Stimulated activated naive CD4-positive, alpha-beta T cell treated with Interleukin-2 at 50 U/mL for 16 hours (primary cell): ENCODE results near the gene DCAF8.

Experiments
- DNase-seq: peaks from one replicate; lab custom pipeline; 2025; lab: John Stamatoyannopoulos, UW

DCAF8 gene

DNA sequence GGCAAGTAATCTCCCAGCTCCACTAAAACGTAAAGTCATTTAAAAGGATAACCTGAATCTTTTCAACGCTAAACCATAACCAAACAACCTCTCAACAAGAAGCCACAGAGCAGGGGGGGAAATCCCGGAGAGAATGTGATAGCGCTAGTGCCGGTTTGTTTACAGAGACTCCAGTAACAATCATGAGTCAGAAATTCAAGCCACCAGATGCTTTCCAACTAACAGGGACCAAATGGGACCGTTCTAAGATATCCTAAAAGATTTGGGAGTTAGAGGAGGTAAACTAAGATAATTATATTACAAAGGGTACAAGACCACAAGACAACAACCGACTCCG is 825 bp downstream of the DCAF8 start:
- DNase-seq = peak; percentile 81

DNA sequence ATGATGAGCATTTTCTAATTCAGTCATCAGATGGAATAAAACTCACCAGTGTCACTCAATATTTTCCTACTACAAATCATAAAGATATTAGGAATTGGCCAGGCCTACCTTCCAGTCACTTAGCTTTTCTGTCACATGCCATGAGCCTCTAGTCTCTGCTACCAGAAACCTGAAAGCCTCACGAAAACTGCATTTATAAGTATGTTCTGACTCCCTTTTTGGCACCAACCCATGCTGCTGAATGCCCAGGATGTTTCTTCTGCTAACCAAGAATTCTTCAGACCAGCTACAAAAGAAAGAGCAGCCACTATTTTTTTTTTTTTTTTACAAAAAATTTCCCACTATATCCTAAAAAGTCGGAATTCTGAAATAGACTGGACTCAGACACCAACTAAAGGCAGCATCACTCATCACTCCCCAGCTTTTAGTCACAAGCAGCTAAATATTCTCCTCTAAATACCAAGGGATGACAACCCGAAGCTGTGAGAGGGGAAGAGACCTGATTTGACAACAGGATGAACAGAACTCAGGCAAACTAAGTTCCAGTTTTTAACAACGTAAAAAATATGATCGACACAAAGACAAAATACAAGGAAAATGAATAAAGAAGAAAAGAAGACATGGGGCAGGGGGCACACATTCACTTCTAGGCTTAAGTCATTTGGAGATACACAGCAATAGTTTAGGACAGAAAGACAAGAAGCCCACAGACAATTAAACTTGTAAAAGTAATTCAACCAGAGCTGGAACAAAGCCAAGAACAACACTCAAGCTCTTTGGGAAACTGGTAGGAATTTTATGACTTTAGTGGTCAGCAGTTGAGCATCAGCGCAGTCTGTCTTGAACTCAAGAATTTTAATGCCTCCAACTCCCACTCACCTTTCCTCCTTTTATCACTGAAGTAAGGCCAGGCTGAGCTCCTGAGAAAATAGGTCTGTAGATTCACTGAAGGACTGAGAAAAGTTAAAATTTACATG is 1.7 kb downstream of the DCAF8 start:
- no peak for DNase-seq

DNA sequence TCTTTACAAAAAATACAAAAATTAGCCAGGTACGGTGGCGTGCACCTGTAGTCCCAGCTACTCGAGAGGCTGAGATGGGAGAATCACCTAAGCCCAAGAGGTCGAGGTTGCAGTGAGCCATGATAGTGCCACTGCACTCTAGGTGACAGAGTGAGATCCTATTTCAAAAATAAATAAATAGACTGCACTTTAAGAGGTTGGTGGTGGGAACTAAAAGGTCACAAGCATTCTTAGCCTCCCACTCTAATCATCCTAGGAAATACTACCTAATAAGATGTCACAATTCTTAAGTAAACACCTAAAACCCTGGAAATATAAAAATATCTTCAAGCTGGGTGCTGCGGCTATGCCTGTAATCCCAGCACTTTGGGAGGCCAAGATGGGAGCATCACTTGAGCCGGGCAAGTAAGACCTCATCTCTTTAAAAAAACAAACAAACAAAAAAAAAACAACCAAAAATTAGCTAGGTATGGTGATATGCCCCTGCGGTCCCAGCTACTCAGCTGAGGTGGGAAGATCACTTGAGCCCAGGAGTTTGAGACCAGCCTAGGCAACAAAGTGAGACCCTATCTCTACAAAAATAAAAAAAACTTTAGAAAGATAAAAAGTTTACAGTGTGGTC is 4.1 kb downstream of the DCAF8 start:
- no peak for DNase-seq

DNA sequence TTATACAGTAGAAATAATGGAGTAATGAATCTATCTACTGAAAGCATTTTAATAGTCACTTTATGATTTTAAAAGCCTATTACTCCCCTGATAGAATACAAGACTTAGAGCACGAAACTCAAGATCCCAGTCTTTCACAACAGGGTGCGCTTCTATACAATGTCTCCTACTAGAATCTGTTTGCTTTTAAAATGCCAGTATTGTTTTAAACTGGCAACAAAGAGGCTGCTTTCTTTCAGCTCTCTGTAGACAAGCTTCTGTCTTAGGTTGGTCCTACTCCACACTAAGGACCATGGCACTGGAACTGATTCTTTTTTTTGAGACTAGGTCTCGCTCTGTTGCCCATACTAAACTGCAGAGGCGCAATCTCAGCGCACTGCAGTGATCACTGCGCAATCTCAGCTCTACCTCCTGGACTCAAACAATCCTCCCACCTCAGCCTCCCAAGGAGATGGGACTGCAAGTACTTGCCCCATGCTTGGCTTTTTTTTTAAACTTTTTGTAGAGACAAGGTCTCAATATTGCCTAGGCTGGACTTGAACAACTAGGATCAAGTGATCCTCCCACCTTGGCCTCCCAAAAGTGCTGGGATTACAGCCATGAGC is 4.8 kb downstream of the DCAF8 start:
- DNase-seq = no peak

DNA sequence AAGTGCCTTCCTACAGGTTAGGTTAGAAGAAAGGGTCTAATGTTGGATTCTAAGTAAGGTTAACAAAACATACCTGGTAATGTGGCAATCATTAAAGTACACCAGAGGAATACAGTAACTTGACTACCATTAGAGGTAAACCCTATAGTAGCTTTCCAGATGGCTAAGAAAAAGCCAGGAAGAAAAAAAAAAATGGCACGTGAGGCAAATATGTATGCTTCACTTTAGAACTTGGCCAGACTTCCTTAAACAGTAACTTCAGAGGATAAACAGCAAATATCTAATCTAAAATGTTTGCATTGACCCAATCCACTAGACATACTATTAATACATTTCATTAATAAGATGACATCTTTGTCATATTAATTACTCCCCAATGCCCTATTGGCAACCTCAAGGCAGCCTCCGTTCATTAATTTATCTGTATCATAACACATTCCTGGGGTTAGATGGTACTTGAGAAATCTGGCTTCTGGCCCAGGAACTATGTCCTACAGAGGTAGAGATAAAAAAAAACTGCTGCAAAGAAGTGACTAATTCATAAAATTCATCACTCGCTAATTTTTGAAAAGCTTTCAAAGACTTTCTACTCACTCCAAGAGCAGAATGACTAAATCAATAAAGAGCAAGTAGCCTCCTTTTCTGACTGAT is 5.8 kb downstream of the DCAF8 start:
- no peak for DNase-seq

DNA sequence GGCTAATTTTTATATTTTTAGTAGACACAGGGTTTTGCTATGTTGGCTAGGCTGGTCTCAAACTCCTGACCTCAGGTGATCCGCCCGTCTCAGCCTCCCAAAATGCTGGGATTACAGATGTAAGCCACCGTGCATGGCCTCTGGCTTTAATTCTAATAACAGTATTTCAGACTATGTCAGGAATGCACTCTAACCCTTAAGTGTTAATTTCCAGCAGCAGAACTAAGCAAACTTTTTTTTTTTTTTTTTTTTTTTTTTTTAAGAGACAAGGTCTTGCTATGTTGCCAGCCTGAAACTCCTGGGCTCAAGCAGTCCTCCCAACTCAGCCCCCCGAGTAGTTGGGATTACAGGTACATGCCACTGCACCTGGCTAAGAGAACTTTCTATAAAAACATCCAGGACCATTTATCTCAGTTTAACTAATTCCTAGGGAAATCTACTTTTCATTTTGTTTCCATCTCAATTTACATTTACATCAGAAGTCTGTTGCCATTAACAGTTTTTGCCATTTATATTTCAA is 6.5 kb downstream of the DCAF8 start:
- no peak for DNase-seq

DNA sequence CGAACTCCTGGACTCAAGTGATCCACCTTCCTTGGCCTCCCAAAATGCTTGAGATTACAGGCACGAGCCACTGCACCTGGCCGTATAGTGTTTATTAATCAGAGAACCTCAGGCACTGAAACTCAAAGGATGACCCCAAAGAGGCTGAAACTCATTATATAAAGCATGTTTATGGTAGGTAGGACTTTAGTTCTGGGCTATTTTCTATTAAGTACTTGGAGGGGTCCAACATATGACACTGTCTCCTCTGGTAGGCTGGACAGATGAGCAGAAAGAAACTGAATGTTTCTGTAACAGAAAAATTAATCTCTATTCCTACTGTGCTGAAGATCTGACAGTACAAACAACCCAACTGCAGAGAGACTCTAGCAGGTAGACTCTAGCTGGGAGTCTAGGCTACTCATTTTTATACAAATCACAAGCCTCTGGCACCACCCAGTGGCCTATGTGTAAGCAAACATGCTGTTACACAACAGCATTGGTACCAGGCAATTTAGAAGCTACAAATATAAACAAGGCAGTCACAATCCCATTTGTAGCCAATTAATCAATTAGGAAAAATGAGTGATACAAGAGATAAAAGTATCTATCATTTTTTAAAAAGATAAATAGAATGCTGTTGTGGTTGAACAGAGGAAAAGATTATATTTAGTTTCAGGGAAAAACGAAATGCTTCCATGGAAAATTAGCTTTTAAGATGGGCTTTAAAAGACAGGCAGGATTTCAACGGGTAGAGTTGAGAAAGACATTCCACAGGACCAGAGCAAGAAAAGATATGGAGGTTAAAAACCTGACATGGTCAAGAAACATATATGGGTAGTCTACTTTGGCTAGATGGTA is 10.4 kb downstream of the DCAF8 start:
- peak; percentile 36 for DNase-seq

DNA sequence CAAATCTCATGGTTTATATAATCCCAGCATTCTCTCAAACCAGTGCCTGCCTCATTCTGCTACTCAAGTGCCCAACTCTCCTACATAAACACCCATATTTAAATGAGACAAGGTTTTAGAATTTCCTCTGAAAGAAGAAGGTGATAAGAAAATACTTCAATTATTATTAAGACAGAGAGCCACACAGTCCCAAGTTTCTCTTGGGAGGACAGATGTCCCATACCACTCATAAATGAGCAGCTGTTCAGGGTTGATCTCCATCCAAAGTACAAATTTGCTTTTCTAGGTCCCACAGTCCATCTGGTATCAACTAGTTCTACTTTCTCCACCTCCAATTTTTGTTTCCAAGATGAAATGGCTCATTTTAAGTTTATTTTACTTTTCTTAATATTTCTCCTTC is 11.3 kb downstream of the DCAF8 start:
- DNase-seq = no peak

DNA sequence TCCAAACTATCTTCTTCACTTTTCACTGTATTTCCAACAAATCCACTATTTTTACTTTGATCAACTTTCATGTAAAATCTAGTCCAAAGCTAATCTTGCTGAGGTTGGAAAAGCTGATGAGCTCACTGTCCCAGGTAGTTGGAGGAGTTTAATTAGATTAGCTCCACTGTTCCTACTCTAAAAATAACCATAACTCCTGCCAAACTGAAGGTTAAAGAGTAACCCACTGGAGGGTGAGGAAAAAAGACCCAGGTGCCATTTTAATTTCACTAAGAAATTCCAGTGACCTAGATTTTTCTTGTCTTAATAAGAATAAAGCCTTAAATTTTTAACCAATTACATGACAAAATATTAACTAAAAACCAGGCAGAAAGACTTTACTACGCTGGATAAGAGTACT is 15.3 kb downstream of the DCAF8 start:
- no peak for DNase-seq

DNA sequence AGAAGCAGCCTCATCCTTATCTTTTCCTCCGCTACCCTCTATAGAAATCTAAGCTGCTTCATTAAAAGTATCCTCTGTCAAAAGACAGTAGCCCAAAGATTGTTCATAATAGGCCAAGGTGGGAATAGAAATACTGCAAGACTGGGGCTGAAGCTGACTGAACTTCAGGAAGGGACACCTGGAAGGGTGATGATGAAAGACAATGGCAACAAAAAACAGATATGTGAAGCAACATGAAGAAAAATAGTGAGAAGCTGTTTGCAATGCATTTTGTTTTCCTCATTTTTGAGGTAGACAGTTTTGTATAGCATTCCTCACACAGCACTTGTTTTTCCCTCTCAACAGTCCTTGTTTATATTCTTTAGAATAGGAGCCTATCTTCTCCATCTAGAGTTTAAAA is 16.9 kb downstream of the DCAF8 start:
- no peak for DNase-seq

DNA sequence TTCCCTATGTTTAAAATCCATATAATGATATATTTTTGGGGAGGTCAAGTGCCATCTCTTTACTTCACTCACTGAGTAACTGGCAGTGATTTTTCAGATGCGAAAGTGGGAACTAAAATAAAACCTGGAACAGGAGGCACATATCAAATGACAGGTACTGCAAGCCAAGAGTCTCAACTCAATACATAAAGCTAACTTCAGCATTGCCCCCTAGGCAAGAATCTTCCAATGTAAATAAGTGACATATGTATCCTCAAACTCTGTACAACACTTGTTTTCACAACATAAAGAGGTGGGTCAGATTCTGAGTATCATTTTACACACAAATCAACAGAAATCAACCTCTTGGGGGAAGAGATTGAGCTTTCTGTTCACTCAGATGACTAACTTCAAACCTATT is 18.1 kb downstream of the DCAF8 start:
- no peak for DNase-seq

DNA sequence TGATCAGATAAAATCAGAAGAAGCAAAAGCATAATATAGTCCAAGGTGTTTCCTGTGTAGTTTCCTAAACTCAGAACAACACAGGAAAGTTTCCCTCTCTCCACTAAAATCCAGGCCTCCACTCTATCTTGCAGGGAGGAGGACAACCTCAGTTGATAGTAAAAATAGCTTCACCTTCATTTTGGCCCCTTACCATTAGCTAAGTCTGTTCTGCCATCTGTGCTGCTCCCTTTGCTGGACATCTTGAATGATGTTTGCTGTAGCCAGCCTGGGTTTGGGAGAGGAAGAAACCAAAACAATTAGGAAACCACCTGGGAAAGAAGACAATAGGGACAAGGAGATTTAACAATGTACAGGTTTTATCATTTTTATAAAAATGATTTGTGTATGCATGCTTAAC is 18.6 kb downstream of the DCAF8 start:
- no peak for DNase-seq

DNA sequence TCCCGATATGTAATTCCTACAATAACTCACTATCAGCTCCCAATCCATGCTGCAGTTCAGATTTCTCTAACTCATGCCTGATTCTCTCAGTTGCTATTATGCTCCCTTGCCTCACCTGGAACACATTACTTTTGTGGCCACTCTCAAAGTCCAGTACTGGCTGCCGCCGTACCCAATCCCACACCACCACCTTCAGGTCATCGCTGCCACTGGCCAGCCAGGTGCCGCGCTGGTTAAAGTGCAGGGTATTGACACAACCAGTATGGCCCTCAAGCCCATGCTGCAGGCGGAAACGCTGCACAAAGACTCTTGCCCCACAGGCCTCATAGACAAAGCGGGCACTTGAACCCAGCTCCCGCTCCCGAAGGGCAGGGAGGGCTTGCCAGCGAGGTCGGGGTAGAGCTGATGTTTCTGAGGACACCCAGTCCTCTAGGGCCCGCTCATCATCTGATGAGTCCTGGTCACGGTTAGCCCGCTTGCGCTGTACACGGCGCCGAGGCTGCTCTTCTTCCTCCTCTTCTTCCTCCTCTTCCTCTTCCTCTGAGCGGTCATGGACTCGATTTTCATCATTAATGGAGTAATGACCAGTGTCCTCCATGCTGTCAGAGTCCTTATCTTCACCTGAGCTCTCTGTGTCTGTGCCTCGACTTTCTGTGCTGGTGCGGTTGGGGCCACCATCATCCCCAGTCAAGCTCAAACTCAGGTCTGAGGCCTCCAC is 22.6 kb downstream of the DCAF8 start:
- no peak for DNase-seq

DNA sequence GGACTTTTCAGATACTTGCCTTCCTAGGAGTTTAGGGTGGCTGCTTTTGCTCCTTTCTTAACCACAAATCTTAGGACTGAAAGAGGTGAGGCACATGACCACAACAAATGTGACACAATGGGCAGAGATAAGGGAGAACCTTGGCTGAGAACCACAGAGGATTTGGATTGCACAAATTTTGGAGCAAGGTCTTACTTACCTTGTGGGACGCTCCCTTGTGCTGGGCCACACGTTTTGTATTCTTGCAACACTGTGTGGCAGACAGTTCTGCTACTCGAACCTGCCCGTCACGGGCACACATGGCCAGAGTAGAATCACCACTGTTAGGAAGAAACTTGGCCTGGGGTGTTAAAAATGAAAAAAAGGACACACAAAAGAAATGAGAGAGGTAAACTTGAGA is 23.9 kb downstream of the DCAF8 start:
- DNase-seq = no peak

DNA sequence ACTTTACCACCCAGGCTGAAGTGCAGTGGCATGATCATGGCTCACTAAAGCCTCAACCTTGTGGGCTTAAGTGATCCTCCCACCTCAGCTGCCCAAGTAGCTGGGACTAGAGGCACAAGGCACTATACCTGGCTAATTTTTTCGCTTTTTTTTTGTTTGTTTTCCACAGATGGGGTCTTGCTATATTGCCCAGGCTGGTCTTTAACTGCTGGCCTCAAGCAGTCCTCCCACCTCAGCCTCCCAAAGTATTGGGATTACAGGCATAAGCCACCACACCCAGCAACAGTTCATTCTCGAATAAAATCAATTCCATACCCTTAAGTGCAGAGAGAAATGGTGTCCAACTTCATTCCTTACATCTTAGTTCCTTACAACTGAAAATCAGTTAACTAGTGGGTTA is 24.8 kb downstream of the DCAF8 start:
- DNase-seq = no peak

DNA sequence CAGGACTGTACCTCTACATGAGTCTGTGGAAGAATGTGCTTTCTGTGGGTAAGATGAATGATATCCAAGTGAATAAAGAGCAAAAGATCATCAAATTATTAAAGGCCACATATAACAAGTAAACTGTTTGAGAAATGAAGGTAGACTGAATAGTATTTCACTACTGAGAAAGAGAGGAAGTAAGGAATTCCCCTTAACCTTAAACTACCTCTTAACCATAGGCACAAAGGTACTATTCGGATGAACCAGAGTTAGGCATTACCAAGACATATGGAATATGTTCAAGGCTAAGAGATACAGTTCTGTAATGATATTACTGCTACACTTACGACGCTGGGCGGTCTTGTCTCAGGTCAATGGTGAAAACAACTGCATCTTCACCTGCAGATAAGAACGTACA is 25.5 kb downstream of the DCAF8 start:
- no peak for DNase-seq

DNA sequence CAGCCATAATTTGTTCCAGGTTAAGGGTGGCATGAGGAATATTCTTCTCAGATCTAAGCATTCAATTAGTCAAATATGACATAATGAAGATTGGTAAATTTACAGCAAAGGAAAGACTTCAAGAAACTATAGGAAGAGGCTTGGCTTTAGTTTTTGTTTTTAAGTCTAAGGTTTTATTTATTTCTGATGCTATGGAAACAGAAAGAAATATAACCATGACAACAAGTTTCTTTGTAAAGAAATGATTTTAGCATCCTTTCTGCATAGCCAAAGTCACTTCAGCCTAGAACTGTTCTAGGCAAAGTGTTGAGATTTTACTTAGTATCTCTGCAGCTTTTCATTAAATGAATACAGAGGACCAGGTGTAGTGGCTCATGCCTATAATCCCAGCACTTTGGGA is 29.4 kb downstream of the DCAF8 start:
- DNase-seq = no peak

DNA sequence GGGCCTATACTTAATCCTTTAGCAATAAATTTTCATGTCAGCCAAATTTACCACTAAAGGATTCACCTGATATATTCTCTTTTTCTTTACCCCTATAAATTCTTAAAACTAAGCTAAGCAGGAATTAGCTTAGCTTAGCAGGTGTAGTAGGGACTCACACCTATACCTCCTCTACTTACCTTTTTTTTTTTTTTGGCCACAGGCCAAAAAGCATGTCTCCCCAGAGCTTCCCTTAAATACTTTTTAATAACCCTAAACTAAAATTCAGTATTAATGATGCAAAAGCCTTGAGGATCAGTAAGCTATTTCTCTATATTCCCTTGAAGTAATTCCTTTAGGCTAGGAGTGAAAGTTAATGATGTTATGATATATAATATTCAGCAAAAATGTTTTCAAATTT is 33.9 kb downstream of the DCAF8 start:
- DNase-seq = no peak

DNA sequence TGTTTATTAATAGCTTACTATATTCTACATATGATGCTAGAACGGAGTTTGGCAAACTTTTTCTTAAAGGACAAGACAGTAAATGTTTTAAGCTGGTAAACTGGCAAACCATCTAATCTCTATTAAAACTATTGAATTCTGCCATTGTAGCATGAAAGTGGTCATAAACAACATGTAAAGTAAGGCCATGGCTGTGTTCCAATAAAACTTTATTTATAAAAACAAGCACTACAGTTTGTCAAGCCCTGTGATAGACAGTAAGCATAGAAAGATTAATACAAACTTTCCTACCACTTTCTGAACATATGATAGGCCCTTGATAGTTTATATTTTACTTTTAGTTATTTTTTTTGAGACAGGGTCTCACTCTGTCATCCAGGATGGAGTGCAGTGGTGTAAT is 34.8 kb downstream of the DCAF8 start:
- DNase-seq = no peak

DNA sequence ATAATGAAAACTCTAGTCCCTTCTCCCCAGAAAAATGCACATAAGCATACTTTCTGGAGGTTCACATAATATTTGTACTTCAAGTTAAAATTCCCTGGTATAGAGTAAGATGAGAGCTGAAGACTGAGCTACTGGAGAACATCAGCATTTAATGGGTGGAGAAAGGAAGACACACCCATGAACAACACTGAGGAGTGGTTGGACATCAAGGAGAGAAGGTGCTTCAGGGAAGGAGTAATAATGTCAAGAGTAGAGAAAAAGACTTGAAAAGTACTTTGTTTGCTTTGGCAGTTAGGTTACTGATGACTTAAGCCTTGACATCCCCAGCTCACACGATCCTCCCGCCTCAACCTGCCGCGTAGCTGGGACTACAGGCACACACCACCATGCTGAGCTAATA is 35.3 kb downstream of the DCAF8 start:
- no peak for DNase-seq

DNA sequence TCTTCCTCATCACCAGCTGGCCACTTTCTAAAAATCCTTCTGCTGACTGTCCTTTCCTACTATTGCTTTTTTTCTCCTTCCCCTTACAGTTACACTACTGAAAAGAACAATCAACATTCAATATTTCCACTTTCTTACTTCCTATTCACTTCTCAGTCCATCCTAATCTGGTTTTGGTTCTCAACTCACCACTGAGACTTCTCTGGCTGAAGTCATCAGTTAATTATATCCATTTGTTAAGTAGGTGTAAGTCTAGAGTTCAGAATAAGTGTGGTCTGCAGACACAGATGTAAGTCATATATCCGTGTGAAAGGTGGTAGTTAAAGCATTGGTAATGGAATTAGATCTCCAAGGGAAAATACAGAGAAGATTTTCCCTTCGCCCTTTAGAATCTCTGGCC is 35.7 kb downstream of the DCAF8 start:
- no peak for DNase-seq
